ENCODE results near the gene SORBS1.
A peak's percentile ranks its signal among the peaks of the same experiment; 100 is the strongest.

The SORBS1 gene

DNA sequence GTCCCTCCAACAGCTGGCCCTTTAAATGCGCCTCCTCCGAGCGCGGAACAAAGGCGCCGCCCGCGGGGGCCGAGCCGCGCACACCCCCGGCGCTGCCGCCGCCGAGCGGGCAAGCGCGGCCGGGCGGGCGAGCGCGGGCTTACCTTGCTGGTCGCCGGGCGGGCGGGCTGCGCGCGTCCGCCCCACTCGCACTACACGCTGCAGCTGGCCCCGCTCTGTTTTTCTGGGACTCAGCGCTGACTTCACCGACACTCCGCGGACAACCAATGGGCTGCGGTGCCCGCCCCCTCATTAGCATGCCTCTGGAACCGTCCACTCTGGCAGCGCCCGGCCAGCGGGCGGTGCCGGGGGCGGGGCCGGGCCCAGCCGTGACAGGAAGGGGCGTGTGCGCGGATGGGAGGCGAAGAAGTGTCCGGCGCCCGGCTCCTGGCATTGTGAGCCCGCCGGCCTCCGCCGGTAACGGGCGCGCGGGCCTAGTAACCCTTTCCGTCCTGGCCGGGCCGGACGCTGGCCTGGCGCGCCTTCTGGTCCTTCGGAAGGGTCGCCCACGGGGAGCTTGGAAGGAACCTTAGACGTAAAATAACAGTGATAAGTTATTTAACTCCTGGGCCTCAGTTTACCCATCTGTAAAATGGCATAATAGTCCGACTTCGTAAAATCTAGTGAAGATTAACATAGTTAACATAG is at the start of gene SORBS1:
Gene SORBS1 (minus strand): TSS at position 195 of the 687 bp plus-strand sequence. CDS start 120,236 bp downstream, outside the sequence.
- peak; percentile 97 for DNase-seq

DNA sequence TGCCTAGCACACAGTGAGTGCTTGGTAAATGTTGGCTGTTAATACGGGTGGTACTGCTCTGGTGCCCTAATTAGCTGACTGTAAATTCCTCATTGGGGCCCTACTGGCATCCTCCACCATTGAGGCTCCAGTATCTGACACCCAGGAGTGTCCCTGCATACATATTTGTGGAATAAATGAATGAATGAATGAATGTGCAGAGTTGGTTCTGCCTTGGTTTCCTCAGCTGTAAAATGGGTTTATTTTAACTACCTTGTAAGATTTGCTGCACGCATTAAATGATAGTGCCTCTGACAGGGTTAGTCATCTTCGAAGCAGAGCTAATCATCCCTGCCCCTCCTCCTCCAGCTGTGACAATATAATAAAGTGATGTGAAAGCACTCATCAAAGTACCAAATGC is 49.6 kb upstream of the SORBS1 start:
- DNase-seq = no peak

- no peak for DNase-seq
These were observed 45.8 kb upstream of the SORBS1 start for GRCh38 chr10:95606922-95607321.

DNA sequence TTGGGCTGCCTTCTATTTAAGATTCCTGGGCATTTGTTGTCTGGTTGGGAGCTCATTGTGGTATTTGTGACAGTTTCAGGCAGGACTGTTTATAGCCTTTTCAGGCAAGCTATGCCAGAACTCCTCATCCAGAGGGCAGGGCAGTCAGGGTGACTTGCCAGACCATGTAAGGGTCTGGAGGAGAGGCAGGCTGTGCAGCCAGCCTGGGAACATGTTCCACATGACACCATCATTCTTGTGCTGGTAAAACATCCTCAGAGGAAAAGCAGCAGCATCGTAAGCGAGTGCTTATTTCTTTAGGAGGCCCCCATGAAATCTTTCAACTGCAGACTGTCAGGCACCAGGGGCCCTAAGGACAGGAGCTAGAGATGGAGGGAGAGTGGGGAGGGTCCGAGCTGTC is 44.0 kb upstream of the SORBS1 start:
- no peak for DNase-seq

- DNase-seq = no peak
These were observed 43.5 kb upstream of the SORBS1 start for GRCh38 chr10:95604630-95605029.

DNA sequence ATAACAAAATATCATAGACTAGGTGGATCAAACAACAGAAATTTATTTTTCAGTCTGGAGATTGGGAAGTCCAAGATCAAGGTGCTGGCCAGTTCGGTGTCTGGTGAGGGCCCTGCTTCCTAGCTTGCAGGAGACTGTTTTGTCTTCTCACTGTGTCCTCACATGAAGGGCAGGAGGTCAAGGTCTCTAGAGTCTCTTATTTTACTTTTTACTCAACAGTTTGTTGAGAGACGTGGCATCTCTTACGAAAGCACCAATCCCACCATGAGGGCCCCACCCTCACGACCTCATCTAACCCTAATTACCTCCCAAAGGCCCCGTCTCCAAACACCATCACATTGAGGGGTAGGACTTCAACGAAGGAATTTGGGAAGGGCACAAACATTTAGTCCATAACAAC is 41.2 kb upstream of the SORBS1 start:
- DNase-seq = no peak

DNA sequence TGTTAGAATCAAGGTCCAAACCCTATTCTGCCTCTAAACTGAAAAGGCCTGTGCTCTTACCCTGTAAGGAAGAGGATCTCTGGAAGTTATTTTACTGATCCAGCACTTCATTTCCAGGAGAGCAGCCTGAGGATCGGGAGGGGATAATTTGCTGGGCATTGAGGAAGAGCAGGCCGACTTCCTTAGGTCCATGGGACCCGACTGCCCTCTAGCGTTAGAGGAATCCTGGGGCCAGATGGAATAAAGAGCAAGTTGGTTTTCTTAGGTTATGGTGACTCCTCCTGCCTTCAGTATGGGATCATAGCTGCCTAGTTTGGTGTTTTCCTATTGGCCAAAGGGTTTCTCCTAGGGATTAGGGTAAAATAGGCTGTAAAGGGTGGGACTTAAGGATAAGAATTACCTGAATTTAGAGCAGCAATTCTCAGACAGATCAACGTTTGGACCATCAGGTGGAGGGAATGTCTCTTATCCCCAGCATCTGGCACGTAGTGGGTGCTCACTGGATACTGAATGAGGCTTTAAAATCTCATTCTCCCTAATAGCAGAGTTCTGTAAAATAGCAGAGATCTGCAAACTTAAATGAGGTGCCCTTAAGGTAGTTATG is 40.0 kb upstream of the SORBS1 start:
- DNase-seq = peak; percentile 88

- no peak for DNase-seq
These were observed 39.0 kb upstream of the SORBS1 start for GRCh38 chr10:95600158-95600557.

GRCh38 chr10:95597788-95598187 is 36.6 kb upstream of the SORBS1 start:
- no peak for DNase-seq

GRCh38 chr10:95588025-95588424 is 26.9 kb upstream of the SORBS1 start:
- no peak for DNase-seq

- DNase-seq = no peak
These were observed 18.8 kb upstream of the SORBS1 start for GRCh38 chr10:95579835-95580535.

GRCh38 chr10:95579292-95579691 is 18.1 kb upstream of the SORBS1 start:
- DNase-seq = no peak

- no peak for DNase-seq
These were observed 17.4 kb upstream of the SORBS1 start for GRCh38 chr10:95578619-95579018.

DNA sequence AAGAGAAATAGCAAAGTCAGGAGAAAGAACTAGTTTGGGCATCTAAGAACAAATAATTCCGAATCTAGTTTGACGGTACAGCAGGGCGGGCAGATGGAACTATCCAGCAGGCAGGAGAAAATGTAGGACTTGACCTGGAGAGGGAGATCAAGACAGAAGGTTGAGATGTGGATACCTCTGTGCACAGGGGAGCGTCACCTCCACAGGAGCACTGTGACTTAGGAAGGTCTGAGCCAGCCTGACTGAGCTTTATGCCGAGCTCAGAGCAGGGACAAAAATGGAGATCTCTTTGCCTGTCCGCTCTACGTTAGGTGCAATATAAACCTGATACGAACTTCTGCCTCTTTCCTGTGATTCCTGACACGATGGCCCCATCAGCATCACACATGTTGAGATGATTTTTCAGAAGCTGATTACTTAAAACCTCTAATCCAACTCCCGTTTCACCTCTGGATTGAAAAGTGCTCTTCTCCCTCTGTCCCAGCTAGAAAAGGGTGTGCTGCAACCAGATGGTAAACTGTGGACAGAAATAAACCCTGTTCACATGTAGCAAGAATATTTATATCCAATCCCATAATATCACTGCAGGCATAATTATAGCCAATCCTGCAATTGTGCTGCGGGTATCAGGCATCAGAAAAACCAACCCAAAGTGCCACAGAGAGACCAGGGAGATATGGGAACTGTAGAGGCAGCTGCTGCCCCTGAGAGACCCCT is 13.6 kb upstream of the SORBS1 start:
- no peak for DNase-seq

DNA sequence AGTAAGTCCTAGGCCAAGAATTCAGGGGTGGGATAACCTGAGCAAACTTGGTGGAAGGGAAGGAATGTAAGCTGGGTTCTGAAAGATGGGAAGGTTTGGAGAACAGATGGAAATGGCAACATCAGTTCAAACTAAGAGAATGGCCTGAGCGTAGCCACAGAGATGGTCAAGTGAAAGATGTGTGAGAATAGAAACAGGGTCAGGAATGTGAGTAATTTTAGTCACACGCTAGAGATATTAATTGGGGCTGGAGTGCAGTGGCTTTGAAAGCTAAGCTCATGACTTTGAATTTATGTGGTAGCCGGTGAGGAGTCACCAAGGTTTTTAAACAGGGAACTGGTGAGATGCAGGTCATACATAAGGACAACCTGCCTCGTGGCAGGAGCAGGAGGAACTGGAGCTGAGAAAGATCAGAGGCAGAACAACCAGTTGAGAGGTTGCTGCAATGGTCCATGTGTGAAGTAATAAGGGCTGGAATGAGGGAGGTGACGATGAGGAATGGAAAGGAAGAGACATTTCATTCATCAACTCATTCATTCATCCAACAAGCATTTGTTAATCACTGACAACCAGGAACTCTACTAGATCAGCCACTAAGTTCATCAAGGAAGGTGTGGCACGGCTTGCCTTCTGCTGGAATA is 12.9 kb upstream of the SORBS1 start:
- DNase-seq = no peak

DNA sequence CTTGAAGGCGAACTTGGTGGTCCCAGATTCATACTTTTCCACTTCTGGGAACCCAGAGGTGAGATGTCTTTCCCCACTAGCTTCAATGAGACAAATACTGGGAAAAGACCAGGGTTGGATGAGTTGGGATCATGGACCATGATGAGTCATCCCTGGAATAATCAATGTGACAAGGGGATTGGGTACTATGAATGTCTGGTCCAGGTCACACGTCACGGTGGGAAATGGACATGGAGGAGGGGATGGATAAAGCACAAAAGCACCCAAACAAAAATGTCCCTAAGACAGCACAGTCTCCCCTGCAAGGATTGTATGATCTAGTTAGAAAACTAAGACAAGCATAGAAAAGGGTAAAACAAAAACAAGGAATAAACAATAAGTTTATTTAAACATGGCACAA is 12.4 kb upstream of the SORBS1 start:
- DNase-seq = no peak

DNA sequence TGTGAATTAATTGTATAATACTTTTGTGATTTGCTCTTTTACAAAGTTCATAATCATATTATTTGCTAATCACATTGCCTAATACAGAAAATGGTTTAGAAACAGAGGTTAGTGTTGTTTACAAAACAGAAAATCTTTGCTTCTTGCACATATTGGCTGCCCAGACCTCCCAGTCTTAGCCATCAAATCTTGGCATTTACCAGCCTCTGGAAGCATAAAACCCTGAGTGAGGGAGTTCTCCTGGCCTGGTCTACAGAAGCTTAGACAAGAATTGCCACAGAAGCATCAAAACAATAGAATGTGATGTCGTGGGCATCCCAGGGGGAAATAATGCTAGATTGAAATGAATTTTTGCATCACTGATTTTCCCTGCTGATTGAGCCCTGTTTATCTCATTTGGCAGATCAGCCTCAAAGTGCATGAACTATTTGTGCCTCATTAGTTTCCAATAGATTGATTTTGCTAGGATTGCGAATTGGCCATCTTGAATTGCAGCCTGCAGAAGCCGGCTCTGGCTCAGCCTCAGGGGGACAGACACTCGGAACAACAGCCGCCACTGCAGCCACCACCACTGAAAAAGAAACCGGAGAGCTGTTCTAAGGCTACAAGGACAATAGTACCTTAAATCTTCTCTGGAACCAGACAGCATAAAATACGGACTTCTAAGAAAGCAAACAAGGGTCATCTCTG is 11.1 kb upstream of the SORBS1 start:
- DNase-seq = no peak

DNA sequence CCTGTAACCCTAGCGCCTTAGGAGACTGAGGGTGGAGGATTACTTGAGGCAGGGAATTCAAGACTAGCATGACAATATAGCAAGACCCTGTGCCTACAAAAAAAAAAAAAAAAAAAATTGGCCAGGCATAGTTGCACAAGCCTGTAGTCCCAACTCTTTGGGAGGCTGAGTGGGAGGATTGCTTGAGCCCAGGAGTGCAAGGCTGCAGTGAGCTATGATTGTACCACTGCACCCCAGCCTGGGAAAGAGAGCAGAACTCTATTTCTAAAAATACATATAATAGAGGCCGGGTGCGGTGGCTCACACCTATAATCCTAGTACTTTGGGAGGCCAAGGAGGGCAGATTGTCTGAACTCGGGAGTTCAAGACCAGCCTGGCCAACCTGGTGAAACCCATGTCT is 10.2 kb upstream of the SORBS1 start:
- DNase-seq = no peak

DNA sequence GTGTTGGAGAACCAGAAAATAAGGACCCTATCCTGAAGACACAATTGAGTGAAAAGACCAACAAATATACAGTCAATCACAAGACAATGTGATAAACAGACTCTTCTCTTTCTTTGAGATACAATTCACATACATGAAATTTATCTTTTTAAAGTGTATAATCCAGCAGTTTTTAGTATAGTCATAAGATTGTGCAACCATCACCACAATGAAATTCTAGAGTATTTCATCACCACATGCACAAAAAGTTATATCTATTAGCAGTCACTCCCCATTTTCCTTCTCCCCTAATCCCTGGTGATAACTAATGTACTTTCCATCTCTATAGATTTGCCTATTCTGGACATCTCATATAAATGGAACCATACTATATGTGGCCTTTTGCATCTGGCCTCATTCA is 8.2 kb upstream of the SORBS1 start:
- no peak for DNase-seq

DNA sequence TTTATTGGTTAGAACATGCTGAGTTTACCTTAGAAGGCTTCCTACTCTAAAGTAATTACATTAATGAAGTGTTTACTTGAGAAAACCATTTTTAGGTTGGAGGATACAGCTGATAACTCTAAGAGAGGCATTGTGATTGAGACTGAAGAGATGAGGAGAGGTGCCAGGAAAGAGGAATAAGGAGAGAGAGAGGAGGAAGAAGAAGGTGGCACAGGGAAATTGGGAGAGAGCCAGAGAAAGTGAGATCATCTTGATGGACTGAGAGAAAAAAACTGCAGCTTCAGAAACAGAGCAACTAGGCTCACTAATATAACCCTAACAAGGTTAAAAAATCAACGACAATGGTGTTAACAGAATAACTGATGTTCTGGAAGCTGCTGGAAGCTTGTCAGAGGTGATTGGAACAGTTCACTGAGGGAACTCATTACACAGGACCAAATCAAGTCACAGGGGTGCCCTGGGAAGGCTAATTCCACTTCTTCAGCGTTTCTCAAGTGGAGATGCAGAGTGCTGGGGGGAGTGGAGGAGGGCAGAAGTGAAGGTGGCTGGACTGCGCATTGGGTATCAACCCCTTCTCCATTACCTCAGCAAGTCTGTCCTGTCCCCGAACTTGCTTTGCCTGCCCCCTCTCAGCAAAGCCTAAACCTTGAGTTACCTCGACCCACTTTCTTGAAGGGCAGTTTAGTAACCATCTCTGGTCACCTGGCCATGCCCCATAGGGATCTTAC is 6.9 kb upstream of the SORBS1 start:
- no peak for DNase-seq

DNA sequence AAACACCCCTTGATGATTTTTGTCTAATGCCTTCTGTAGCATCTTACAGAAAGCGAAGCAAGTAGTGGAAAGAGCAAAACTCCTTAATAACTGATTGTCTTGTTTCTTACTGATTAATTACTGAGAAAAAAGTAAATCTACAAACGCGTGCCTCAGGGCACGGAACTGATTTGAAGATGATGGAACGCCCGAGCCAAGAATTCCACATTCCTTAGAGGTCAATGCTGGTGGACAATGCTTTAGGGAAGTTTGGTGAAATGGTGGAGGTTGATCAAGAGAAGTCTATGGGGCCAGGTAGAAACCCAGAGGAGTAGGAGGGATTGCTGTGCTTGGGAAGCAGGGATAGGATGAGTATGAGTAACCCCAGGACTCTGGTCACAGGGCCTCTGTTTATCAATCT is 5.0 kb upstream of the SORBS1 start:
- DNase-seq = no peak

DNA sequence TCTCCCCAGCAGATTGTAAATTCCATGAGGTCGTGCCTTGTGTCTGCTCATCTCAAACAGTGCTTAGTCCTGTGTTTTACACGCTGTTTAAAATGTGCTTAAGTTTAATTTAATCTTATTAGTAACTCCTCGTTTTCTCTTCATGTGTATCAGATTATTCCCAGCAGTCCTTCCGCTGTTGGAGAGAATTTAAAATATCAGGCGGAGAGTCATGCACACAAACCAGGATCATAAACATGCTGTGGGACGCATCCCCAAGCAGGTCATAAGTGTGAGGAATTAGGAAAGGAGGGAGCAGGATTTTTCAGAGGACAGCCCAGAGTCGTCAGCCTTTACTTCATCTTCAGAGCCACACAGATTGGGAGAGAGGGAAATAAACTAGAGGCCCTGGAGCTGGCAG is 4.2 kb upstream of the SORBS1 start:
- DNase-seq = no peak
